Measurements from ENCODE around the gene UBR3.
A peak's percentile ranks its signal among the peaks of the same experiment; 100 is the strongest.
"Not testable (repeated sequence)": the region's sequence is repeated elsewhere in the genome, so short reads cannot be mapped to it uniquely, and the experiment has no call there.

The UBR3 gene, protein sequence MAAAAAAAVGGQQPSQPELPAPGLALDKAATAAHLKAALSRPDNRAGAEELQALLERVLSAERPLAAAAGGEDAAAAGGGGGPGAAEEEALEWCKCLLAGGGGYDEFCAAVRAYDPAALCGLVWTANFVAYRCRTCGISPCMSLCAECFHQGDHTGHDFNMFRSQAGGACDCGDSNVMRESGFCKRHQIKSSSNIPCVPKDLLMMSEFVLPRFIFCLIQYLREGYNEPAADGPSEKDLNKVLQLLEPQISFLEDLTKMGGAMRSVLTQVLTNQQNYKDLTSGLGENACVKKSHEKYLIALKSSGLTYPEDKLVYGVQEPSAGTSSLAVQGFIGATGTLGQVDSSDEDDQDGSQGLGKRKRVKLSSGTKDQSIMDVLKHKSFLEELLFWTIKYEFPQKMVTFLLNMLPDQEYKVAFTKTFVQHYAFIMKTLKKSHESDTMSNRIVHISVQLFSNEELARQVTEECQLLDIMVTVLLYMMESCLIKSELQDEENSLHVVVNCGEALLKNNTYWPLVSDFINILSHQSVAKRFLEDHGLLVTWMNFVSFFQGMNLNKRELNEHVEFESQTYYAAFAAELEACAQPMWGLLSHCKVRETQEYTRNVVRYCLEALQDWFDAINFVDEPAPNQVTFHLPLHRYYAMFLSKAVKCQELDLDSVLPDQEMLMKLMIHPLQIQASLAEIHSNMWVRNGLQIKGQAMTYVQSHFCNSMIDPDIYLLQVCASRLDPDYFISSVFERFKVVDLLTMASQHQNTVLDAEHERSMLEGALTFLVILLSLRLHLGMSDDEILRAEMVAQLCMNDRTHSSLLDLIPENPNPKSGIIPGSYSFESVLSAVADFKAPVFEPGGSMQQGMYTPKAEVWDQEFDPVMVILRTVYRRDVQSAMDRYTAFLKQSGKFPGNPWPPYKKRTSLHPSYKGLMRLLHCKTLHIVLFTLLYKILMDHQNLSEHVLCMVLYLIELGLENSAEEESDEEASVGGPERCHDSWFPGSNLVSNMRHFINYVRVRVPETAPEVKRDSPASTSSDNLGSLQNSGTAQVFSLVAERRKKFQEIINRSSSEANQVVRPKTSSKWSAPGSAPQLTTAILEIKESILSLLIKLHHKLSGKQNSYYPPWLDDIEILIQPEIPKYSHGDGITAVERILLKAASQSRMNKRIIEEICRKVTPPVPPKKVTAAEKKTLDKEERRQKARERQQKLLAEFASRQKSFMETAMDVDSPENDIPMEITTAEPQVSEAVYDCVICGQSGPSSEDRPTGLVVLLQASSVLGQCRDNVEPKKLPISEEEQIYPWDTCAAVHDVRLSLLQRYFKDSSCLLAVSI (N-terminal part only)

DNA sequence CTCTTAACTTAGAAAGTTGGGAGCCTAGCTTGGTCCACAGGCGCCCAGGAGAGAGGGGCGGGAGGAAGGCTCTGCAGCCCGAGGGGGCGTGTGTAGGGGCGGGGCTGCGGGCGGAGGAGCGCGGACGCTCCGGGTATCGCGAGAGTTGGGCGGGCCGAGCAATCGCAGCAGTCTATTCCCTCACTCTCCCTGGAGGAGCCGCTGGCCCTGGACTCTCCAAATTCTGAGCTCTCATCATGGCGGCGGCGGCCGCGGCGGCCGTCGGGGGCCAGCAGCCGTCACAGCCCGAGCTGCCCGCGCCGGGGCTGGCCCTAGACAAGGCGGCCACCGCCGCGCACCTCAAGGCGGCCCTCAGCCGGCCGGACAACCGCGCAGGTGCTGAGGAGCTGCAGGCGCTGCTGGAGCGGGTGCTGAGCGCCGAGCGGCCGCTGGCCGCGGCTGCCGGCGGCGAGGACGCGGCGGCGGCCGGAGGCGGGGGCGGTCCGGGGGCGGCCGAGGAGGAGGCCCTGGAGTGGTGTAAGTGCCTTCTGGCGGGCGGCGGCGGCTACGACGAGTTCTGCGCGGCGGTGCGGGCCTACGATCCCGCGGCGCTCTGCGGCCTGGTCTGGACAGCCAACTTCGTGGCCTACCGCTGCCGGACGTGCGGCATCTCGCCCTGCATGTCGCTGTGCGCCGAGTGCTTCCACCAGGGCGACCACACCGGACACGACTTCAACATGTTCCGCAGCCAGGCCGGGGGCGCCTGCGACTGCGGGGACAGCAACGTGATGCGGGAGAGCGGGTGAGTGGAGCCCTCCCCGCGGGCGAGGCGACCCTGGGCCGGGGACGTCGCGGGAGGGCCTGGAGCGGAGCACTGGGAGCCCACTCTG is at the start of gene UBR3:
Gene UBR3, plus strand, starts transcription at position 183 of the 869 bp plus-strand sequence. Its CDS starts 54 bp downstream, at position 237.
- DNase-seq: peak; percentile 94

DNA sequence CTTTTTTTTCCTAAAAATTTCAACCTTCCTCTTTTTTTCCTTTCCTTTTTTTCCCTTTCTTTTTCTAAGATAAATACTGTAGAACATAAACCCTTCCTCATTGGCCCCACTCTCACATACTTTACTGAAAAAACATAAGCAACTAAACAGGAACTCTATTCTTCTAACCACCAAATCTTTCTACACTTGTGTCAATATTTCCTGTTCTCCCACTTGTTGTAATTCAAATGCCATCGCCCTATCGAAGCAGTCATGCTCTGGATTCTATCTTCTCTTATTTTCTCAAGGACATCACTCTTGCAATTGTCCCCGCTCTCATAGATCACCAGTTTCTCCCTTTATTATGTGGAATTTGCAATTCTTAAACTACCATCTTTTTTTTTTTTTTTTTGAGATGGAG is 48.8 kb upstream of the UBR3 start:
- no peak for DNase-seq

DNA sequence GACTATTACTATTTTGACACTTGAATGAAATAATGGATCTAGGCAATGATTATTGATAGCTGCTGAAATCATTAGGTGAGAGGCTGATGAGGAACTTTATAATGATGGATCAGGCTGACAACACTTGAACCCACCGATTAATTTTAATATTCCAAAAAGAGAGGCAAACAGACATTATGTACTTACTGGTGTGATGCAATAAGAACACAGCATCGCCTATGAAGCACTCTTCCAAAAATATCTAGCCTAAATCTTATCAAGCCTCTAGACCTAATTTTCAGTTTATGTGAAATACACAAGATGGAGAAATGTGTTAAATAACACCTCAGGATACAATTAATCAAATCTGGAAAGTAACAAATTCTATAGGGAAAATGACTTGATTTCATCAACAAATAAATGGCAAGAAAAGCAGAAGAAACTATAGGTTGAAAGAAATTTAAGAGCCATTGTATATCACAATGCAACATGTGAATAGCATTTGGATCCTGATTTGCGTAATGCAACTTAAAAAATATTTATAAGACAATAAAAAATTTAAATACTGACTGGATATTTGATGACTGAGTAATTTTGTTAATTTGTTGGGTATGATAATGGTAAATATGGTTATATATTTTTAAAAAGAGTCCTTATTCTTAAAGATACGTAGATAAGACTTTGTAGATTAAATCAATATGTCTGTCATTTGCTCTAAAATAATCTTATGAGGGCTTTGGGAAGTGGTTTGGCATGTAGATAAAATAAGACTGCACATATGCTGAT is 45.8 kb upstream of the UBR3 start:
- DNase-seq: no peak

DNA sequence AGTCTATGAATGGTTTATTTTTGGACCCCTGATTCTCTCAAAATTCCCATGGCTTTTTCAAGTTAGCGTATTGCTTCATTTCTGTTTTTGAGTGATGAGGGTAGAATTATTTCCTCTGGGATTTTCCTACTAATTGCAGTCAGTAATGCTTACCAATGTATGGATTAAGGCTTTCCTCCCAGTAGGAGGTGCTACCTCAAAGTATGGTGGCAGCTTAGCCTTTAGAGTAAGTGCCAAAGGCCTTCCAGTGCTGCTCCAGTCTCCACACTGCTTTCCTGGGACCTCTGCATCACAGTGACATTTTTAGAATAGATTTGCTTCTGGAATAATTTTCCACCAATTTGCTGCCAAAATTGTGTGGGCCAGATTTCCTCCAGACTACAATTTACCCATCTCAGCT is 44.7 kb upstream of the UBR3 start:
- DNase-seq: no peak

DNA sequence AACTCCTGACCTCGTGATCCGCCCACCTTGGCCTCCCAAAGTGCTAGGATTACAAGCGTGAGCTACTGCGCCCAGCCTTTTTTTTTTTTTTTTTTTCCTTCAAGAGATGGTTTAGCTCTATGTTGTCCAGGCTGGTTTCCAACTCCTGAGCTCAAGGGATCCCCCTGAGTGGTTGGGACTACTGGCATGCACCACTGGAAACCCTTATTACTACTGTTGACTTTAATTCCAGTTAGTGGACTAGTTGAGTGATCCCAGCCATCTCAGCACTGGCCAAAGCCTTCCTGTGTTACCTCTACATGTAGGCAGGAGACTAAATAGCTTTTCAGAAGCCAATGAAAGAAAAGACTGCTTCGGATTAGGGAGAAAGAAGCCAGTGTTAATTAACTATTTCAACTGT is 36.7 kb upstream of the UBR3 start:
- no peak for DNase-seq

DNA sequence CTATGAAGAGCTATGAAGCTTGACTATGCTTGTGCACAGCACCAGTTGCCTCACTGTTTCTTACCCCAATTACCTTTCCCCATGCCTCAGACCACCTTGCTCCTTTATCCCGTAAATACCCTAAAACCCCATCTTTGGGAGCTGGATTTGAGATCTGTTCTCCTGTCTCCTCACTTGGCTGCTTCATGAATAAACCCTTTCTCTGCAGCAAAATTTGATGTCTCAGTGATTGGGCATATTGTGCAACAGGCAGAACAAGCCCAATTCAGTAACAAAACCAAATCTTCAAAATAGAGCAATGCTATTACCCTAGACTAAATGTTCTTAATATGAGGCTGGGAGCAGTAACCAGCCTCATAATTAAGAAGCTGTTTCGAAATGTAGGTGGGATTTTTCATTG is 32.1 kb upstream of the UBR3 start:
- DNase-seq: no peak

DNA sequence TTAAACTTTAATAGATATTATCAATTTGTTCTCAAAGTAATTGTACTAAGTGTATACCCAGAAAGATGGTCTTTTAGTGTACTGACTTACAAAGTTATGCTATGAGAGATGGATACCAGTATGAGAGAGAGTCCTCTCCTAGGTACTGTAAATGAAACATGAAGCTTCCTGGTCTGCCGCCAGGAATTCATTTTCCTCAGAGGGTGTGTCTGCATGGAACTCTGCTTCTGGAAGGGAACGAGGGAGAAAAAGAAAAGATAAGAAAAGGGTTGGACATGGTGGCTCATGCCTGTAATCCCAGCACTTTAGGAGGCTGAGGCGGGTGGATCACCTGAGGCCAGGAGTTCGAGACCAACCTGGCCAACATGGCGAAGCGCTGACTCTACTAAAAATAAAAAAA is 30.8 kb upstream of the UBR3 start:
- DNase-seq: no peak

DNA sequence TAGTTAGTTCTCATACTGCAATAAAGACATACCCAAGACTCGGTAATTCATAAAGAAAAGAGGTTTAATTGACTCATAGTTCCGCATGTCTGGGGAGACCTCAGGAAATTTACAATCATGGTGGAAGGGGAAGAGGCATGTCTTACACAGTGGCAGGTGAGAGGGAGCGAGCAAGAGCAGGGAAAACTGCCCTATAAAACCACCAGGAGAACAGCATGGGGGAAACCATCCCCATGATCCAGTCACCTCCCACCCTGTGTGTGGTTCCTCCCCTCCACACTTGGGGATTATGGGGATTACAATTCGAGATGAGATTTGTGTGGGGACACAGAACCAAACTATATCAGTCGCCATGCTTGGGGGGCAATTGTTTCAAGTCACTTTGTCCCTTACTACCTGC is 29.7 kb upstream of the UBR3 start:
- DNase-seq: no peak

DNA sequence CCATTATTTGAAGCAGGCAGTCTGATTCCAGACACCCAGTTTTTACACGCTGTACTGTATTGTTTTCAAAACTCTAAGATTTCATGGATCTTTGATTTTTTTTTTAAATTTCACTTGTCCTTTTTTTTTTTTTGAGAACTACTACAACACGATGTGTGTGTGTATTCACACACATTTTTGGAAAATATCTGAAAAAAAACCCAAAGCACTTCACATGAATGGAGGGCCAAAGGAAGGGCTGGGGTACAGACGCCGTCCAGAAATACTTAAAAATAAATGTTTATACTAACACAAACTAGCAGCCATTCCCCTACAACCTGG is 28.9 kb upstream of the UBR3 start:
- no peak for DNase-seq

DNA sequence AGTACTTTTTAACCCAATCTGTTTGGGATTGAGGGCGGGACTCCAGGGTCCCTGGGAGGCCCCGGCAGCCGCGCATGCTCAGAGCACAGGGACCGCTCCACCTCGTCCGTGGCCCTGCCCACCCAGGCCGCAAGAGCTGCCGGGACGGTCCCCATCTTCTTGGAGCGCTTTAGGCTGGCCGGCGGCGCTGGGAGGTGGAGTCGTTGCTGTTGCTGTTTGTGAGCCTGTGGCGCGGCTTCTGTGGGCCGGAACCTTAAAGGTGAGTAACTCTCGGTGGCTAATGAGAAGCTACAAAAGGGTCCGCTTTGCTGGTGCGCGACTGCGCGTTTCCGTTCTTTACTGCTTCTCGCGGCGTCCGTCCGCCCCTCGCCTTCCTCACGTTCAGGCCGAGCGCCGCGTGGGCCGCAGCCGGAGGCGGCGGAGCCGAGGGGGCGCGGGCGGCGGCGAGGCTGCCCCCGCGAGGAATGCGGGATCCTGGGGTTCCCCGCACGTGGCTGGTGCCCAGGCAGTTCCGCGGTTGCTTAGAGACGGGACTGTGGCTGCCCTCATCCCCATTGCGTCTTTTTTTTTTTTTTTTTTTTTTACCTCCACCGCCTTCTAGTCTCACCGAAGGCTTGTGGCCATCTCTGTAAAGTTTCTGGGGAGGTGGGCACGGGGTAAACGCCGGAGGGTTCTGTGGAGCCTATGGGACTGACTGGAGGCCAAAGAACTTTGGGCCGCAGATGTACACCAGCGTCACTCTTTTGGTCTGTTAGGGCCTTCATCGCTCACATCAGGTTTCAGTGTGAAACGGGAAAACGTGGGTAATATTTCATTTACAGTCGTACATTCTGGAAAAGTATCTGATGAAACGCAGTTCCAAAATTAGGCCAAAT is 28.3 kb upstream of the UBR3 start, which contains the start of gene SSB:
Gene SSB, plus strand, starts transcription at position 154 of the 875 bp plus-strand sequence. CDS start 2,090 bp downstream, outside the sequence.
- peak; percentile 93 for DNase-seq

DNA sequence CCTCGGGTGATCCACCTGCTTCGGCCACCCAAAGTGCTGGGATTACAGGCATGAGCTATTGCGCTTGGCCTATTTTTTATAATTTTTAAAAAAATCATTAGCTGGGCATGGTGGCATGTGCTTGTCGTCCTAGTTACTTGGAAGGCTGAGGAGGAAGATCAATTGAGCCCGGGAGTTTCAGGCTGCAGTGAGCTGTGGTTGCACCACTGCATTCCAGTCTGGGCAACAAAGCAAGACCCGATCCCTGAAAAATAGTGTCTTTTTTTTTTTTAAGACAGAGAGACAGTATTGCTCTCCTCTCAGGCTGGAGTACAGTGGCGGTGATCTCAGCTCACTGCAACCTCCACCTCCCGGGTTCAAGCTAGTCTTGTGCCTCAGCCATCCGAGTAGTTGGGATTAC is 23.8 kb upstream of the UBR3 start:
- no peak for DNase-seq

DNA sequence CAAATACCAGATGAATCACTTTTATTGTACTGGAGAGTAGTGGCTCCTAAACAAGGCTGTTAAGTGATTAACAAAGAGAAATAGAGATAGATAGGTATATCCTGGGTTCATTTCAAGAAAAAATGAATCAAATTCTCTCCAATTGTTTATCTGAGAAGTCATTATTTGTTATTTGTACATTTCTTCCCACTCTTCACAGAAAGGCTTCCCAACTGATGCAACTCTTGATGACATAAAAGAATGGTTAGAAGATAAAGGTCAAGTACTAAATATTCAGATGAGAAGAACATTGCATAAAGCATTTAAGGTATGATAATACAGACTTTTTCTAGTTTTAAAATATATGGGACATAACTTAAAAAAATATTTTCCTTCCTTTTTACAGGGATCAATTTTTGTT is 20.7 kb upstream of the UBR3 start:
- no peak for DNase-seq

DNA sequence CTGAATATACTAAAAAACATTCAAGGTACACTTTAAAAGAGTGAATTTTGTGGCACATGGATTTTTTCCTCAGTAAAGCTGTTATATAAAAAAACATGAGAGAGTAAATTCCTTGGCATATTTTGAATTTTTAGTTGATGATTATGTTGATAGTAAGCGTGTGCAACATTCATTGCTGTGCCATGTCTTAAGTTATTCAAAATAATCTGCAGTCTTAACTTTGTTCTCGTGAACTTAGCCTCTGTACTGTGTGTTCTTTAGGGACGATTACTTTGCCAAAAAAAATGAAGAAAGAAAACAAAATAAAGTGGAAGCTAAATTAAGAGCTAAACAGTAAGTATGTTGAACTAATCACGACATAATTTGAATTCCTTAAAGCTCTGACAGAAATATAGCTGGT is 19.0 kb upstream of the UBR3 start:
- peak; percentile 36 for DNase-seq

DNA sequence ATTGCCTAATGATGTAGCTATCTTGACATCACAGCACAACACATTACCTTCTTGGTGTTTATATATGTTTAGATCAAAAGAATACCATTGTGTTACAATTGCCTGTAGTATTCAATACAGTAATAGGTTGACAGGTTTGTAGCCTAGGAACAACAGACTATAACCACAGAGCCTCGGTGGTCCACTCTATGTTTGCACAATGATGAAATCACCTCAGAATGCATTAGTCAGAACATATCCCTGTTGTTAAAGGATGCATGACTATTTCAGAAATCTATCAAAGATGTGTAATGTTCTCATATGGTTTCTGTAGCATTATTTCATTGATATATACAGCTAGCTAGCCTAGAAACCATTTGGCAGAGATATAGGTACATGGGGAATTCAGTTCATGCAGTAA is 11.4 kb upstream of the UBR3 start:
- peak; percentile 86 for DNase-seq

DNA sequence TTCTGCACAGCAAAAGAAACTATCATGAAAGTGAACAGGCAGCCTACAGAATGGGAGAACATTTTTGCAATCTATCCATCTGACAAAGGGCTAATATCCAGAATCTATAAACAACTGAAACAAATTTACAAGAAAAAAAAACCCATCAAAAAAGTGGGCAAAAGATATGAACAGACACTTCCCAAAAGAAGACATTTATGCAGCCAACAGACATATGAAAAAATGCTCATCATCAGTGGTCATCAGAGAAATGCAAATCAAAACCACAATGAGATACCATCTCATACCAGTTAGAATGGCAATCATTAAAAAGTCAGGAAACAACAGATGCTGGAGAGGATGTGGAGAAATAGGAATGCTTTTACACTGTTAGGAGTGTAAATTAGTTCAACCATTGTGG is 10.3 kb upstream of the UBR3 start:
- DNase-seq: not testable (repeated sequence)

DNA sequence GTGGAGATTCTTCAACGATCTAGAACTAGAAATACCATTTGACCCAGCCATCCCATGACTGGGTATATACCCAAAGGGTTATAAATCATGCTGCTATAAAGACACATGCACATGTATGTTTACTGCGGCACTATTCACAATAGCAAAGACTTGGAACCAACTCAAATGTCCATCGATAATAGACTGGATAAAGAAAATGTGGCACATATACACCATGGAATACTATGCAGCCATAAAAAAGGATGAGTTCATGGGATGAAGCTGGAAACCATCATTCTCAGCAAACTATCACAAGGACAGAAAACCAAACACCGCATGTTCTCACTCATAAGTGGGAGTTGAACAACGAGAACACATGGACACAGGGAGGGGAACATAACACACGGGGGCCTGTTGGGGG is 9.9 kb upstream of the UBR3 start:
- DNase-seq: not testable (repeated sequence)

DNA sequence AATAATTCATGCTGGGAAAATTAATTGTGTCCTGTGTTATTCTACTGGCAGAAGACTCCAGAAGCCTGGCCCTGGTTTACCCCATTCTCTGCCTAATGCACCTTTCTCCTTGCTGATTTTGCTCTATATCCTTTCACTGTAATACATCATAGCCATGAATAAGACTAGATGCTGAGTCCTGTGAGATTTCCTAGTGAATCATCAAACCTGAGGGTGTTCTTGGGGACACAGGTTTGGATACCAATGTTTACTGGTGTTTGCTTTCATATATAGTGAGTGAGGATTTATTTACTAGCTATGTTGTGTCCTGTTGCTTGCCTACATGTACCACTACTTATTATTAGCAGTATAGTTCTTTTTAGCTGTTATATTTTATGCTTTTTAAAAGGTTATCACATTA is 9.0 kb upstream of the UBR3 start:
- no peak for DNase-seq

DNA sequence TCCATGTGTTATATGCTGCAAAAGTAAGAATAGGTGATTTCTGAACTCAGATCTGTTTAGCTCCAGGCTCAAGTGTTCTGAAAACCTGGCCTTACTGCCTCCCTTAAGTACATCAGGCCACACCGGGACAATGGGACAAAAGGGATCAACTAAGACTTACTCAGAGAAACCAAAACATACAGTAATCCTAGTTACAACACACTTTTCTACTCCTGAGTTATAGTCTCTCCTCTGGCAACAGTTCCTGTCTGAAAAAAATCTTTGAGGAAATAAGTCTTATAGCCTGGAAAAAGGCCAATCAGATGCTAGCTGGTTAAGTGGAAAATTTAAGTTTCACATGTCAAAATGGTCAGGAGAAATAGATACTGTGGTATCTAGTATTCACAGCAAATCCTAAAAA is 8.1 kb upstream of the UBR3 start:
- peak; percentile 63 for DNase-seq

DNA sequence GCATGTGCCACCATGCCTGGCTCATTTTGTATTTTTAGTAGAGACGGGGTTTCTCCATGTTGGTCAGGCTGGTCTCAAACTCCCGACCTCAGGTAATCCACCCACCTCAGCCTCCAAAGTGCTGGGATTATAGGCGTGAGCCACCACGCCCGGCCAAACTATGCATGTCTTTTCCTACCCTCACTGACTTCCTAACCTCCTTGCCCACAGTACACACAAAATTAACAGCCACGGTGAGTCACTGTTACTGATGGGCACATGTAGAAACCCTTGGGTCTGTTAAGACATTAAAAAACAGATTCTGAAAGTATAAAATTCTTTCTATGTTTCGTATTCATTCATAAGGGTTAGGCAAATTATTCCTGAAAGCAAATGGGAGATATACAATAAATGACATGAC is 7.2 kb upstream of the UBR3 start:
- DNase-seq: not testable (repeated sequence)

DNA sequence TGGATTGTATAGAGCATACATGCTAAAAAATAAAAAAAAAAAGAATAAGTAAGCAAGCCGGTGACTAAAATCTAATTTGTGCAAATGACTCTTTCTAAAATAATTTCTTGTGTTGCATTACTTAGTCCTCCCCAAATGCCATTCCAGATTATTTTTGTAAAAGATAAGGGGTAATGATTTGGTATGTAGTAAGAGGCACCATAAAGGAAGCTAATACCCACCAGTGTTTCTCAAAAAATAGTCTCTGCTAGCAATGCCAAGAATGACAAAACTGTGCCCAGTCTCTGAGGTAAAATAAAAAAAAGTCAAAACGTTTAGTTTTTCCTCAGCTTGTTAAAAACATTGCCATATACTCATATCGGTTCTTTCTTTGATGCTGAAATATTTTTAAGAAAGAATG is 5.2 kb upstream of the UBR3 start:
- no peak for DNase-seq
